ENCODE data around the gene SRGAP1. TPM values are rescaled to one million over a fixed set of nuclear protein-coding genes. Genes with fewer than 3 reads are reported as not detected.

SRGAP1 gene
- total and polyA plus RNA-seq, 2 of the 8 experiments (the other 6 are each of a cell fraction or from before 2014, with no cell fraction given), result 3.2 to 7.3 TPM

- H2BK15ac ChIP-seq (ENCODE audit: low read length), result no peak overlapping the region
- H2BK20ac ChIP-seq (ENCODE audit: low read length), result no peak overlapping the region
- no peaks in the 10 kb centered on the region for H3K23me2 ChIP-seq (ENCODE audit: low read depth, low read length)
- no peak overlapping the region for H2AK5ac ChIP-seq (ENCODE audit: low read depth, low read length)
- no peak overlapping the region for H4K5ac ChIP-seq (ENCODE audit: insufficient read length, low read depth, low read length)
- no peak overlapping the region for H3K56ac ChIP-seq (replicated peaks; ENCODE audit: insufficient read length, low read depth, low read length)
- FAIRE-seq (no peak), DNase-seq (ENCODE audit: low read depth in 1 of 2, low spot score in 2 of 2) (no peak)
- no peak overlapping the region for H3K9ac ChIP-seq (replicated peaks in 1 of 4; ENCODE audit: extremely low read depth in 1 of 4, low read depth in 3 of 4, low read length in 3 of 4)
- no peaks in the 10 kb centered on the region for H4K20me1 ChIP-seq (replicated peaks in 1 of 2; ENCODE audit: control insufficient read depth in 1 of 2, insufficient read depth in 2 of 2, low read length in 2 of 2)
- no peaks in the 10 kb centered on the region for H3K4me1 ChIP-seq (replicated peaks in 1 of 4; ENCODE audit: control insufficient read depth in 3 of 4, insufficient read depth in 4 of 4, low read length in 3 of 4)
- 79% methylated on average over 1 of the region's 1 CpG; no CpG with 5 or more reads in 1 of the 2 experiments for WGBS, 2 experiments (ENCODE audit: extremely low coverage in 1 of 2, insufficient coverage in 1 of 2, insufficient read length in 1 of 2, insufficient replicate concordance in 2 of 2, low coverage in 1 of 2, low lambda C conversion rate in 2 of 2, missing lambda C conversion rate in 1 of 2)
- no peak overlapping the region for H2BK120ac ChIP-seq (replicated peaks; ENCODE audit: low read depth, low read length)
- H2AFZ ChIP-seq (ENCODE audit: low read length), result no peak overlapping the region
- H3K4me2 ChIP-seq (ENCODE audit: insufficient read depth in 1 of 2, low read depth in 2 of 2, low read length in 2 of 2), result no peak overlapping the region
- TF ChIP-seq EZH2 (IDR thresholded peaks at IDR 0.05; ENCODE audit: low read depth, low read length, severe bottlenecking) (no peak), KDM4A (IDR thresholded peaks at IDR 0.05; ENCODE audit: low read depth, low read length, severe bottlenecking) (no peak), RFX5 (IDR thresholded peaks at IDR 0.05; ENCODE audit: borderline replicate concordance, low read depth, low read length) (no peak), KDM1A (IDR thresholded peaks at IDR 0.05; ENCODE audit: borderline replicate concordance, low read length) (no peak), HDAC2 (IDR thresholded peaks at IDR 0.05; ENCODE audit: borderline replicate concordance in 1 of 2, low read depth in 2 of 2, low read length in 2 of 2) (no peak), SAP30 (IDR thresholded peaks at IDR 0.05; ENCODE audit: insufficient read depth, insufficient replicate concordance, low read length) (no peak), ZNF274 (IDR thresholded peaks at IDR 0.05; ENCODE audit: borderline replicate concordance, extremely low read depth, low read length) (no peak), SIX5 (IDR thresholded peaks at IDR 0.05; ENCODE audit: low read depth, low read length) (no peak), TCF12 (IDR thresholded peaks at IDR 0.05; ENCODE audit: low read depth, low read length) (no peak), PHF8 (conservative IDR thresholded peaks at IDR 0.05; ENCODE audit: low read depth, low read length) (no peak)
- no peak overlapping the region for H3K27ac ChIP-seq (ENCODE audit: low read depth, low read length)
- H3K27me3 ChIP-seq (replicated peaks in 1 of 4; ENCODE audit: control insufficient read depth in 3 of 4, extremely low read depth in 1 of 4, insufficient read depth in 3 of 4, low read length in 3 of 4), result no peaks in the 10 kb centered on the region
- H3K14ac ChIP-seq (ENCODE audit: insufficient read length), result no peak overlapping the region
- no peak overlapping the region for H3K18ac ChIP-seq (ENCODE audit: extremely low read depth, low read length)
- no peak overlapping the region for H3K4me3 ChIP-seq (ENCODE audit: extremely low read depth in 1 of 4, insufficient read depth in 2 of 4, low read depth in 3 of 4, low read length in 4 of 4)
- no peak overlapping the region for H3K23ac ChIP-seq (ENCODE audit: insufficient read length)
- POLR2A ChIA-PET (ENCODE audit: partially characterized antibody), result interaction anchor here (0.7 kb wide), 1 partner anchor 108 kb away, joined by 3 read pairs; no protein-coding TSS in a partner anchor
- CTCF ChIA-PET (ENCODE audit: partially characterized antibody), result interaction anchor here (1.1 kb wide), 1 partner anchor 350 kb away, joined by 3 read pairs; no protein-coding TSS in a partner anchor
- H3K36me3 ChIP-seq (ENCODE audit: control insufficient read depth in 2 of 4, insufficient read depth in 4 of 4, low read length in 3 of 4), result no peaks in the 10 kb centered on the region
- no peaks in the 10 kb centered on the region for H3K79me2 ChIP-seq (ENCODE audit: control insufficient read depth in 1 of 2, insufficient read depth in 2 of 2, low read length in 2 of 2)
- H3K9me3 ChIP-seq (ENCODE audit: insufficient read depth in 2 of 2, low read depth in 1 of 2, low read length in 1 of 2), result no peaks in the 10 kb centered on the region
- H2BK12ac ChIP-seq (ENCODE audit: low read depth, low read length), result no peak overlapping the region
- no peak overlapping the region for H2BK5ac ChIP-seq (ENCODE audit: low read depth, low read length)
- H3K79me1 ChIP-seq (ENCODE audit: low read depth, low read length), result no peaks in the 10 kb centered on the region
- H3K4ac ChIP-seq (replicated peaks; ENCODE audit: insufficient read length, low read depth, low read length), result no peak overlapping the region
- no peak overlapping the region for H4K8ac ChIP-seq (ENCODE audit: extremely low read depth, insufficient read depth, low read length)
- no peak overlapping the region for H4K91ac ChIP-seq (replicated peaks; ENCODE audit: insufficient read length, low read length)
Measured at GRCh38 chr12:63906876-63907275, 62.4 kb downstream of the SRGAP1 start.
